Subcutaneous adipose tissue (tissue), 4 donors: ENCODE data around the gene STK4. TPM values are rescaled to one million over a fixed set of nuclear protein-coding genes. Genes with fewer than 3 reads are reported as not detected.

Source experiments
- CTCF ChIP-seq: fragments of 450-650 bp; IDR thresholded peaks from one replicate; pipeline ENCODE4 v1.5.1; 2016; ENCODE audit warnings: low read depth, mild to moderate bottlenecking, control low read depth, antibody characterized with exemption, moderate library complexity
- small RNA-seq: library from RNA; depleted of rRNA; stranded (forward); fragments of <200 nt; gene quantifications from one replicate; pipeline ENCODE3, GENCODE V24; 2016
- total RNA-seq, 4 donors: library from RNA; depleted of rRNA; stranded (reverse); fragments of >200 nt; gene quantifications; one replicate each; pipeline ENCODE4 v1.1.0, GENCODE V29; 2016

Gene STK4
- total RNA-seq, 4 donors from 2014 or later, result 25.2 to 71.4 (median 40.1) TPM

GRCh38 chr20:45128099-45128498 lies 161.8 kb downstream of the STK4 start:
- TF ChIP-seq CTCF, result no peak

Small RNA genes lying within 50 kb of the gene (small RNA-seq; reads per million reads assigned to genes)
- 0.49 reads per million for gene RF00019

Other genes starting within 250 kb of the STK4 start
- 1 to 10 TPM; 1.3 to 4.5 (median 2.6) TPM for gene KCNK15, start 220.6 kb upstream of the STK4 start, total RNA-seq
- gene RIMS4, start 156.0 kb upstream of the STK4 start, total RNA-seq, result under 1 TPM in 2 of 4 donors, not detected in 2; 0.34 to 0.44 TPM
- gene YWHAB, start 80.8 kb upstream of the STK4 start, total RNA-seq, result 100 to 1,000 TPM; 119 to 184 (median 143) TPM
- 1 to 10 TPM; 5.5 to 8.5 (median 6.9) TPM for gene PABPC1L, start 56.5 kb upstream of the STK4 start, total RNA-seq
- gene TOMM34, start 6.1 kb upstream of the STK4 start, total RNA-seq, result 10 to 100 TPM in 1 of 4 donors, 1 to 10 TPM in 3; 7.1 to 10.6 (median 8.3) TPM
- gene KCNS1, start 134.6 kb downstream of the STK4 start, total RNA-seq, result not detected
- gene WFDC5, start 148.7 kb downstream of the STK4 start, total RNA-seq, result not detected
- gene WFDC12, start 158.0 kb downstream of the STK4 start, total RNA-seq, result not detected
- not detected for gene PI3, start 208.4 kb downstream of the STK4 start, total RNA-seq
- not detected for gene SEMG1, start 240.5 kb downstream of the STK4 start, total RNA-seq